Measurements from ENCODE around the gene NACC2.

DNA sequence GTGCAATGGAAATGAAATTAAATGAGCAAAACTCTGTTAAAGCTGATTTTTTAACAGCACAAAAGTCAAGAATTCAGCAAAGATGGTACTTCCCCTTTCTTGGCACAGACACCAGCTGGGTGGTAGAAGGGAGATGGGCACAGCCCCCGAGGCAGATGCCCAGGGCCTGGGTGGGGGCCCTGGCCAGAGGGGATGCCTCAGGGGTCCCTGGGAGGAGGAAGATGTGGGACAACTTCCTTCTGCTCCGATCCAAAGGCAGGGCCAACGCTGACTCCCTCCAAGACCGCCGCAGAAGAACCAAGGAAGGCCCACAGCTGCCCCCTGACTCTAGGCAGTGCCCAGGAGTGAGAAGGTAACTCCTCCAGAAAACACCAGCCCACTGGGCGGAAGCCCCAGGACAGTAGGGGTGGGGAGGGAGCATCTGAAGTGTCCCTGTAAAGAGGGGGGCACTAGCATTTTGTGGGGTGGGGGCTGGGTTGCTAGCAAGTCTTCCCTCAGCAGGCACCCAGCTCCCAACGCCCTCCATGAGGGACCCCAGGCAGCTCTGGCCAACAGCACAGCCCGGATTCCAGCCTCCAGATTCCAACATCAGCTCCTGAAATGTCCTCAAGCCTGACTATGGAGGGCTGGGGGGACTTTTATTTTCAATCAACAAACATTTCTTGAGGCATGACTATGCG, 4.9 kb downstream of the NACC2 start:
- peak; percentile 1 for TF ChIP-seq CTCF (IDR thresholded peaks at IDR 0.05)
- TF ChIP-seq EZH2 (IDR thresholded peaks at IDR 0.05; ENCODE audit: borderline replicate concordance, insufficient read depth, low read depth, low read length, poor library complexity, severe bottlenecking) = no peak
